GM18867 (cell line): ENCODE measurements around the gene UGT2B17.
"Not testable (repeated sequence)": the region's sequence is repeated elsewhere in the genome, so short reads cannot be mapped to it uniquely, and the experiment has no call there.

Experiments used
- ATAC-seq: cut with Tn5 transposase; IDR thresholded peaks from one replicate; pipeline ENCODE4 v1.9.1; 2021; ENCODE audit warnings: mild to moderate bottlenecking, moderate library complexity; ENCODE audit not compliant: unreplicated experiment

UGT2B17 gene

GRCh38 chr4:68569466-68570121, 6.5 kb downstream of the UGT2B17 start:
- peak; percentile 35 for ATAC-seq

- ATAC-seq, result peak; percentile 25
Observed at GRCh38 chr4:68569036-68569435, 7.1 kb downstream of the UGT2B17 start.

- not testable (repeated sequence) for ATAC-seq
Observed at GRCh38 chr4:68568535-68568934, 7.6 kb downstream of the UGT2B17 start.

GRCh38 chr4:68566364-68566763, 9.8 kb downstream of the UGT2B17 start:
- not testable (repeated sequence) for ATAC-seq

- ATAC-seq, result not testable (repeated sequence)
Observed at GRCh38 chr4:68565082-68565481, 11.0 kb downstream of the UGT2B17 start.

GRCh38 chr4:68560364-68561070, 15.6 kb downstream of the UGT2B17 start:
- not testable (repeated sequence) for ATAC-seq

- peak; percentile 71 for ATAC-seq
Observed at GRCh38 chr4:68553830-68554229, 22.3 kb downstream of the UGT2B17 start.

GRCh38 chr4:68552818-68553811, 23.0 kb downstream of the UGT2B17 start:
- peak; percentile 66 for ATAC-seq

- not testable (repeated sequence) for ATAC-seq
Observed at GRCh38 chr4:68542742-68543141, 33.4 kb downstream of the UGT2B17 start.

GRCh38 chr4:68536375-68536774, 39.7 kb downstream of the UGT2B17 start:
- ATAC-seq, result no peak

GRCh38 chr4:68535974-68536373, 40.1 kb downstream of the UGT2B17 start:
- ATAC-seq, result no peak

- not testable (repeated sequence) for ATAC-seq
Observed at GRCh38 chr4:68522232-68522631, 53.9 kb downstream of the UGT2B17 start.

- ATAC-seq, result no peak
Observed at GRCh38 chr4:68520985-68521384, 55.1 kb downstream of the UGT2B17 start.

GRCh38 chr4:68518889-68519288, 57.2 kb downstream of the UGT2B17 start:
- ATAC-seq, result no peak

GRCh38 chr4:68505452-68505851, 70.7 kb downstream of the UGT2B17 start:
- ATAC-seq, result peak; percentile 96

- ATAC-seq, result not testable (repeated sequence)
Observed at GRCh38 chr4:68504836-68505235, 71.3 kb downstream of the UGT2B17 start.

GRCh38 chr4:68503462-68503861, 72.7 kb downstream of the UGT2B17 start:
- not testable (repeated sequence) for ATAC-seq

GRCh38 chr4:68499021-68499420, 77.1 kb downstream of the UGT2B17 start:
- ATAC-seq, result no peak

GRCh38 chr4:68498413-68499007, 77.6 kb downstream of the UGT2B17 start:
- peak; percentile 94 for ATAC-seq

- no peak for ATAC-seq
Observed at GRCh38 chr4:68494688-68495087, 81.4 kb downstream of the UGT2B17 start.
